ENCODE results near the gene AMOTL1. TPM values are rescaled to one million over a fixed set of nuclear protein-coding genes. Genes with fewer than 3 reads are reported as not detected.

AMOTL1 gene
- polyA plus RNA-seq, 1 donor from 2014 or later, result 10.7 TPM

DNA sequence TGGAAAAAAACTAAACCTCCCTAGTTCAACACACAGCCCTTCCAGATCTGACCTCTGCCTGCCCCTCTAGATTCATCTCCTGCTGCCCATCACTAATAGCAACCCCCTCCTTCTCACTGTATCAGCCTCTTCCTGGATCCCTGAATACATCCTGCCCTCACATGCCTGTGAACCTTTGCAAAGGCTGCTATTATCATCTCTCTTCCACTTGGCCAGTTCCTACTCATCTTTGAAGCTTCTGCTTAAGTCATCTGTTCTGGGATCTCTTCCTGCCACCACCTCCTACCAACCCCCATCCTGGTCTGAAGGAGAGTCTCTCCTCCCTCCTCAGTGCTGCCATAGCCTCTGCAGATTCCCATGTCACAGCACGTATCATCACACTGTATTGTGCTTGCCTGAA, 38.0 kb upstream of the AMOTL1 start:
- Histone ChIP-seq H3K79me2 (replicated peaks; ENCODE audit: insufficient read depth, low read length) (no peaks in the 10 kb centered on the region), H3K9me3 (ENCODE audit: low read length) (no peaks in the 10 kb centered on the region), H4K20me1 (ENCODE audit: insufficient read depth) (no peaks in the 10 kb centered on the region), H2AFZ (ENCODE audit: low read depth, low read length) (no peak overlapping the region), H3F3A (ENCODE audit: insufficient read depth, low read length, poor library complexity, severe bottlenecking) (no peaks in the 10 kb centered on the region), H3K9ac (ENCODE audit: low read length) (no peak overlapping the region), H3K27ac (ENCODE audit: low read length) (no peak overlapping the region), H3K27me3 (ENCODE audit: insufficient read depth, low read depth, low read length) (no peaks in the 10 kb centered on the region), H3K4me2 (ENCODE audit: low read length) (no peak overlapping the region), H3K36me3 (ENCODE audit: insufficient read depth, low read length) (no peaks in the 10 kb centered on the region), H3K4me3 (ENCODE audit: low read length) (no peak overlapping the region), H3K9me2 (ENCODE audit: insufficient read depth, low read length) (no peaks in the 10 kb centered on the region)
- TF ChIP-seq TAF1 (IDR thresholded peaks at IDR 0.05; ENCODE audit: low read depth), result no peak
- TF ChIP-seq, protein P1, sequence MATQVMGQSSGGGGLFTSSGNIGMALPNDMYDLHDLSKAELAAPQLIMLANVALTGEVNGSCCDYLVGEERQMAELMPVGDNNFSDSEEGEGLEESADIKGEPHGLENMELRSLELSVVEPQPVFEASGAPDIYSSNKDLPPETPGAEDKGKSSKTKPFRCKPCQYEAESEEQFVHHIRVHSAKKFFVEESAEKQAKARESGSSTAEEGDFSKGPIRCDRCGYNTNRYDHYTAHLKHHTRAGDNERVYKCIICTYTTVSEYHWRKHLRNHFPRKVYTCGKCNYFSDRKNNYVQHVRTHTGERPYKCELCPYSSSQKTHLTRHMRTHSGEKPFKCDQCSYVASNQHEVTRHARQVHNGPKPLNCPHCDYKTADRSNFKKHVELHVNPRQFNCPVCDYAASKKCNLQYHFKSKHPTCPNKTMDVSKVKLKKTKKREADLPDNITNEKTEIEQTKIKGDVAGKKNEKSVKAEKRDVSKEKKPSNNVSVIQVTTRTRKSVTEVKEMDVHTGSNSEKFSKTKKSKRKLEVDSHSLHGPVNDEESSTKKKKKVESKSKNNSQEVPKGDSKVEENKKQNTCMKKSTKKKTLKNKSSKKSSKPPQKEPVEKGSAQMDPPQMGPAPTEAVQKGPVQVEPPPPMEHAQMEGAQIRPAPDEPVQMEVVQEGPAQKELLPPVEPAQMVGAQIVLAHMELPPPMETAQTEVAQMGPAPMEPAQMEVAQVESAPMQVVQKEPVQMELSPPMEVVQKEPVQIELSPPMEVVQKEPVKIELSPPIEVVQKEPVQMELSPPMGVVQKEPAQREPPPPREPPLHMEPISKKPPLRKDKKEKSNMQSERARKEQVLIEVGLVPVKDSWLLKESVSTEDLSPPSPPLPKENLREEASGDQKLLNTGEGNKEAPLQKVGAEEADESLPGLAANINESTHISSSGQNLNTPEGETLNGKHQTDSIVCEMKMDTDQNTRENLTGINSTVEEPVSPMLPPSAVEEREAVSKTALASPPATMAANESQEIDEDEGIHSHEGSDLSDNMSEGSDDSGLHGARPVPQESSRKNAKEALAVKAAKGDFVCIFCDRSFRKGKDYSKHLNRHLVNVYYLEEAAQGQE (IDR thresholded peaks at IDR 0.05; ENCODE audit: borderline replicate concordance), result no peak
- TF ChIP-seq POLR2AphosphoS5 (IDR thresholded peaks at IDR 0.05), result no peak
- no peak for TF ChIP-seq MXI1 (conservative IDR thresholded peaks at IDR 0.05; ENCODE audit: poor library complexity, severe bottlenecking)
- TF ChIP-seq RAD21 (conservative IDR thresholded peaks at IDR 0.05), result no peak
- no peak for TF ChIP-seq EP300 (conservative IDR thresholded peaks at IDR 0.05; ENCODE audit: poor library complexity, severe bottlenecking)
- TF ChIP-seq, protein P2, sequence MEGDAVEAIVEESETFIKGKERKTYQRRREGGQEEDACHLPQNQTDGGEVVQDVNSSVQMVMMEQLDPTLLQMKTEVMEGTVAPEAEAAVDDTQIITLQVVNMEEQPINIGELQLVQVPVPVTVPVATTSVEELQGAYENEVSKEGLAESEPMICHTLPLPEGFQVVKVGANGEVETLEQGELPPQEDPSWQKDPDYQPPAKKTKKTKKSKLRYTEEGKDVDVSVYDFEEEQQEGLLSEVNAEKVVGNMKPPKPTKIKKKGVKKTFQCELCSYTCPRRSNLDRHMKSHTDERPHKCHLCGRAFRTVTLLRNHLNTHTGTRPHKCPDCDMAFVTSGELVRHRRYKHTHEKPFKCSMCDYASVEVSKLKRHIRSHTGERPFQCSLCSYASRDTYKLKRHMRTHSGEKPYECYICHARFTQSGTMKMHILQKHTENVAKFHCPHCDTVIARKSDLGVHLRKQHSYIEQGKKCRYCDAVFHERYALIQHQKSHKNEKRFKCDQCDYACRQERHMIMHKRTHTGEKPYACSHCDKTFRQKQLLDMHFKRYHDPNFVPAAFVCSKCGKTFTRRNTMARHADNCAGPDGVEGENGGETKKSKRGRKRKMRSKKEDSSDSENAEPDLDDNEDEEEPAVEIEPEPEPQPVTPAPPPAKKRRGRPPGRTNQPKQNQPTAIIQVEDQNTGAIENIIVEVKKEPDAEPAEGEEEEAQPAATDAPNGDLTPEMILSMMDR (IDR thresholded peaks at IDR 0.05; ENCODE audit: poor library complexity, severe bottlenecking), result no peak
- TF ChIP-seq SMC3 (conservative IDR thresholded peaks at IDR 0.05; ENCODE audit: poor library complexity), result no peak
- no peak for TF ChIP-seq EZH2 (IDR thresholded peaks at IDR 0.05; ENCODE audit: borderline replicate concordance, insufficient read depth, low read length, poor library complexity, severe bottlenecking)

DNA sequence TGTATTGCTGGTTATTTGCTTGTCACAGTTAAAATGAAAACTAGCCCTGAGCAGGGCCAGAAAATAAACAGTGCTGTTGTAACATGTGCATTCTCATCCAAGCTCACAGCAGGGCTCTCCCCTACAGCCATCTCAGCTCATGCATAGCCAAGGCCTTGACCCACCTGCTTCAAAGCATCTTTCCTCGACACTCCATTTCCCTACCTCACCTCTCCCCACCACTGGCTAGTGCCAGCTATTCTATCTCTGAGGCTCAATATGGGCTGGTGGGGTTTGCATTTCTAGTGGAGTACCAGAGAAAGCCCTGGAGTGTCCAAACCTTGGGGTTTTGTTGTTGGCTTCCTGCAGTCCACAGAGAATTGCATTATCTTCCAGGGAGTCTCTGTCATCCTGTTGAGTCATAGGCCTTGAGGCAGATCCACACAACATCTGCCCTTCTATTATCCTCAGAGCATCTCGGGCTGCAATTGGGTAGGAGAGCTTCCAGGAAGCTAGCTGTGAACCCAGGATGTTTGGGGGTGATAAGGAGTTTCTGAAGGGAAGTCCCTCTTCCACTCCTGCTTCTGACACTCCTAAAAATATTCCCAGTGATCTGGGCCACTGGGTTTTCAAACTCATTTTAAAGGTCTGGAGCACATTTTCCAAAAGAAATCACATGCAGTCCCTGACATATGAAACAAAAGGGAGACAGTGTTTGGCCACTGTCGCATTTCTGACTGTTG, 36.1 kb upstream of the AMOTL1 start:
- Histone ChIP-seq H3F3A (ENCODE audit: insufficient read depth, low read length, poor library complexity, severe bottlenecking) (no peaks in the 10 kb centered on the region), H3K36me3 (ENCODE audit: insufficient read depth, low read length) (no peaks in the 10 kb centered on the region), H3K9me3 (ENCODE audit: low read length) (no peaks in the 10 kb centered on the region), H3K4me2 (ENCODE audit: low read length) (no peak overlapping the region), H3K9ac (ENCODE audit: low read length) (no peak overlapping the region), H3K4me3 (ENCODE audit: low read length) (no peak overlapping the region), H3K27ac (ENCODE audit: low read length) (no peak overlapping the region), H2AFZ (ENCODE audit: low read depth, low read length) (no peak overlapping the region), H4K20me1 (ENCODE audit: insufficient read depth) (no peaks in the 10 kb centered on the region), H3K27me3 (ENCODE audit: insufficient read depth, low read depth, low read length) (no peaks in the 10 kb centered on the region), H3K79me2 (replicated peaks; ENCODE audit: insufficient read depth, low read length) (no peaks in the 10 kb centered on the region), H3K9me2 (ENCODE audit: insufficient read depth, low read length) (no peaks in the 10 kb centered on the region)
- TF ChIP-seq, protein P1 (IDR thresholded peaks at IDR 0.05; ENCODE audit: borderline replicate concordance), result no peak
- TF ChIP-seq, protein P2 (IDR thresholded peaks at IDR 0.05; ENCODE audit: poor library complexity, severe bottlenecking), result no peak
- TF ChIP-seq MXI1 (conservative IDR thresholded peaks at IDR 0.05; ENCODE audit: poor library complexity, severe bottlenecking), result no peak
- TF ChIP-seq TAF1 (IDR thresholded peaks at IDR 0.05; ENCODE audit: low read depth), result no peak
- TF ChIP-seq EP300 (conservative IDR thresholded peaks at IDR 0.05; ENCODE audit: poor library complexity, severe bottlenecking), result no peak
- TF ChIP-seq SMC3 (conservative IDR thresholded peaks at IDR 0.05; ENCODE audit: poor library complexity), result no peak
- no peak for TF ChIP-seq RAD21 (conservative IDR thresholded peaks at IDR 0.05)
- TF ChIP-seq EZH2 (IDR thresholded peaks at IDR 0.05; ENCODE audit: borderline replicate concordance, insufficient read depth, low read length, poor library complexity, severe bottlenecking), result no peak
- TF ChIP-seq POLR2AphosphoS5 (IDR thresholded peaks at IDR 0.05), result no peak
